Activated T-helper 9 cell treated with anti-CD3 and anti-CD28 coated beads, Interleukin-2, amount 50 U/mL, for 16 hours (primary cell): ENCODE data around the gene PHF21B.

ENCODE experiments used
- DNase-seq: peaks from one replicate; pipeline ENCODE4 v3.0.0-alpha.2; 2020; ENCODE audit warnings: low read depth

The PHF21B gene

GRCh38 chr22:44840611-44841322, 169.0 kb downstream of the PHF21B start:
- DNase-seq: no peak

- no peak for DNase-seq
Measured at GRCh38 chr22:44839721-44840120, 170.1 kb downstream of the PHF21B start.

DNA sequence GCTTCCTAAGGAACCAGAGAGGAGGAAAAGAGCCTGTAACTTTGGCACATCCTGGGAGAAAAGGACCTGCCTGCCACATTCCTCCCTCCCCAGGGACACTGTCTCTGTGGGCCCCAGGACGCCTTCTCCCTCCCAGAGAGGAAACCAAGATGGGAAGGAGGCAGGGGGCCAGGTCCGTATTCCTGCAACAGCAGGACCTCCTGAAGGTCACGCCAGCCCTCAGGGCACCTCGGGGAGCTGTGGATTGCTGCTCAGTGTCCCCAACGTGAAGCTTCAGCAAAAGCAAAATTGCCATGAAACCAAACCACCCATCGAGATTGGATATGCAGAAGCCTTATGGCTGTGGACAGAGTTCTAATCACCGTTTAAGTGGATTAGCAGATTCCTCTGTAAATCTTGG, 170.7 kb downstream of the PHF21B start:
- DNase-seq: no peak

- DNase-seq: no peak
Measured at GRCh38 chr22:44838316-44839016, 171.3 kb downstream of the PHF21B start.

GRCh38 chr22:44837481-44837880, 172.3 kb downstream of the PHF21B start:
- DNase-seq: no peak

GRCh38 chr22:44834065-44834464, 175.7 kb downstream of the PHF21B start:
- DNase-seq: no peak

- DNase-seq: no peak
Measured at GRCh38 chr22:44831885-44832284, 177.9 kb downstream of the PHF21B start.
